ENCODE data around the gene PPOX. TPM values are rescaled to one million over a fixed set of nuclear protein-coding genes. Genes with fewer than 3 reads are reported as not detected.

The PPOX gene
- total RNA-seq, 1 donor from 2014 or later: 25.6 TPM

DNA sequence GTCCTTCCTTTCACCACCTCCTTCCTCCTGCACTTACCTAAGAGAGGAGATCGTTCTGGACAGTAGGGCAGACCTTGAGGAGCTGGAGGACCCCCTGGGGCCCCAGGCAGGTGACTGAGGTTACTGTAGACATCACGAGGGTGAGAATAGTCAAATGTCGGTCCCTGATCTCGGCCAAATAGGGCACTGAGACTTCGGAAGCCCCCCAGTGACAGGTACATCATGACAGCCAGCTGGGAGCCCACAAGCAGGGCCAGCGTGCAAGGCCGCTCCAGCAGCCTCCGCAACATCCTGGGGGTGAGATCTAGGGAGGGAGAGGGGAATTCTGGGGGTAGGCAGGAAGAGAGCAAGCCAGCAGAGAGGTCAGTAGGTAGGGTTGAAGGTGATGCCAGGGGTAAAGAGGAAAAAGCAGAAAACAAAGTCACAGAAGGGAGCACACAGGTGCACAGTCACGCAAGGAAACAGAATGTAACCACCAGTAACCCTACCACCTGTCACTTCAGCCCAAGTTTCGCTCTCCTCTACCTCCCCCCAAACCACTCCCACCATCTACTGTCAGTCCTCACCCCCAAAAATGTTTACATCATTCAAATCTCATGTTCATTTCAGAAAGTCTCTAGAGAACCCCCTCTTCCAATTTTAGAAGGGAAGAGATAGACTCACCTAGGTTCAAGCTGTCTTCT lies 9.7 kb downstream of the PPOX start:
- DNase-seq (ENCODE audit: low spot score): no peak

DNA sequence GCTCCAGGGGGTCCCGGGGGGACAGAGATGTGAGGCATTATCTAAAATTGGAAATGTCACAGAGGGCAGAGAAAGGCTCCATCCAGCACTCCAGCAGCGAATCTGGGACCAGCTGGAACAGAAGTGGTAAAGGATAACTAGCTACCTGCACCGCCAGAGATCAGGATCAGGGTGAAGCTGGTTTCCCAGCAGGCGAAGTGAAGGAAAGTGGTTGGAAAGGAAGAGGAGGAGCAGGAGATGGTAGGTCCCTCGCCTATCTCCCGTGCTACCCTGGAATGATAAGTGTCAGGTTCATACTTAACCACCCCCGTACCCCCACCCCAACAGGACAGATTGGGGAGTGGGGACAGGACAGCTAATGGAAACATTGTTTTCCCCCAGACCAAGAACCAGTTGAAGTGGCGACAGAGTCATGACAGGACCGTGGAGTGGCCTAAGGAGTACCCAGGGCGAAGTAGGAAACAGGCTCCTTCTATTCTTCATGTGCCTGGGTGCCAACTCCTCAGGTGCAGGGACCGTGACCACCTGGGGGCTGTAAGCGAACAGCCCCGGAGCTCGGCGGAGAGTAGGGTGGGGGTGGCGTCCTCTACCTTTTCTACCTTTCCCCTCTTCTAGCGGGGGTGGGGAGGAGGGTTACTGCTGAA lies 10.4 kb downstream of the PPOX start:
- no peak for DNase-seq (ENCODE audit: low spot score)

DNA sequence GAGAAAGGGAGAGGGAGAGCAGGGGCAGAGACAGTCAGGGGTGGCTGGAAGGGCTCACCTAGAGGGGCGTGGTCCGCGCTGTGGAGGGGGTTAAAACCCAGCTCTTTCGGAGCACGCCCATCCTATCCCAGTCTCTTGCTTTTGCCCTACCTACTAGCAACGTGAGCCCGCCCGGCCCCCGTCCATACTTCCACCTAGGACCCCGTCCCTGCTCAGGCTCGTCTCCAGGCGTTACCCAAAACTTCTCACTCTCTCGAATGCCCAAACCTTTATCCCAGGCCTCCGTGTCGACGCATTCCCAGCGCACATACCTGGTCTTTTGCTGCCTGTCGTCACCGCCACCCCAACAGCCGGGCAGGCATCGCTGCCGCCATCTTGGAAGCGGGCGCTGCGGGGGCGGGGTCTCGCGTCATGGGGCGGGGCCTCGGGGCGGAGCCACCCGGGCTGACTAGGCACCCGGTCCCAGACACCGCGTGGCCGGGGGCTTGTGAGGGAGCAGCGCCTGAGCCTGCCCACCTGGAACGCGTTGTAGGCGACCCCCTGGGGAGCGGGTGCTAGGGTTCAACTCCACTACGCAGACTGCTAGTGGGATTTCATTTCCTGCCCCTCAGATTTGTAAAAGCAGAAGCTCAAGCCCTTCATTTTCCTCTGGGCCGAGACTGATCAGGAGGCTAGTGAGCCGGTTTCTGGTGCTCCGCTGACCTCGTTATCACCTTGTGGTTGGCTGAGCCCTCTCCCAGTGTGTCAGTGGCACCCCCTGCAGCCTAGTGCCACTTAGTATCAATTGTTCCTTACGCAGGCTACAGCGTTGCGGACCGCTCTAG lies 11.1 kb downstream of the PPOX start, which contains the start of gene B4GALT3:
Gene B4GALT3, minus strand, starts transcription at position 396 of the 824 bp plus-strand sequence. CDS start 1,447 bp downstream, outside the sequence.
- DNase-seq (ENCODE audit: low spot score): peak; percentile 89

DNA sequence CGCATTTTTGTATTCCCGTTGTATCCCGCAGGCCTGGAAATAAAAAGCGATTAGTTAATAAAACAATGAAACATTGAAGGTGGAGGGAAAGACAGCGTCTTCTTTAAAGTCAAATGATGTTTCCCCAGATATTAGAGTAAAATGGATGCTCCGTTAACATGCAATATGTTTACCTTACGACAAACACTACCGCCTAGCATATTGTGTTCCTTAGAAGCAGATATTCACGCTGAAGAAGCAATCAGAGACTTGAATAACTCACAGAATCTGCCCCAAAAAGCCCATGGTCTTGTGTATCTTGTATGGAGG lies 11.7 kb downstream of the PPOX start:
- DNase-seq (ENCODE audit: low spot score): no peak

DNA sequence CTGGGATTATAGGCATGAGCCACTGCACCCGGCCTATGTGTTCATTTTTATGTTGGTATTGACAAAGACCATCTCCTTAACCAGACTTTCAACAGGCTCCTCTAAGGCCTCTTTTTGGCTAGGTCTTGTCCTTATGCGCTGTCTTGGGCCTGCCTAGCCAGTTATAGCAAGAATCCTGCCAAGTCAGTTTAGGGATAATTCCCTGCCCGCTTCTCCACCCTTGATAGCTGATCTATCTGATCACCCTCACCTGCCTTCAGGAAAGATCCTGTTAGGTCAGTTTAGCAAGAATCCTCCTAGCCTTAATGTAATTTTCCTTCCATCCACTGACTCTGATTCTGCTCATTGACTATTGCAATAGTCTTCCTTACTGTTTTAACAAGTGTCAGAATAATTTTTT lies 13.5 kb downstream of the PPOX start:
- DNase-seq (ENCODE audit: low spot score): no peak

DNA sequence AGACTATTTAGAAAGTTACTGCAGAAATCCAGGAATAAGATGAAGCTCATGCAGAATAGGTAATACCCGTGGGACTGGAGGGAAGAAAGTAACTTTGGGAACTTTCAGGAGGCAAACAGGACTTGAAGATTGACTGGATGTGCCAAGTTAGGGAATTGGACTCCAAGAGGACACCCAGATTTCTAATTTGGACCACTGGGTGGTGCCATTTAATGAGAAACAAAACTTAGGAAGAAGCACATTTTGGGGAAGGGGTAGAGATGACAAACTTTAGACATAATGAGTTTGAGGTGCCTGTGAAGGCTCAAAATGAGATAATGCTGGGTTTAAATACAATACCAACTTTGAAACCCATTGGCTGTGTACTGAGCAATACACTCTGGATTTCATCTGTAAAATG lies 14.4 kb downstream of the PPOX start:
- DNase-seq (ENCODE audit: low spot score): no peak

DNA sequence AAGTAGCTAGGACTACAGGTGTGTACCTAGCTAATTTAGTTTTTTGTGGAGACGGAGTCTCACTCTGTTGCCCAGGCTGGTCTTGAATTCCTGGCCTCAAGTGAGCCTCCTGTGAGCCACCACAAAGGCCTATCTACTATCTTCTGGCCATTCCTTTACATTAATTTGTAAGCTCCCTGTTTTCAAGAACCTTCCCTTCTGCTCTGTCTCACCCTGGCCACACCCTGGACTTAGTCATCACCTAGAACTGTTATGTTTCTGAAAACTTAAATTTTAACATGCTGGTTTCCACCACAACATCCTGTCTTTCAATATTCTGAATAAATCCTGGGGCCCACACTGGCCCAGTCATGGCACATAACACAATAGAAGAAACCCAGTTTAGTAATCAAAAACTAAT lies 16.0 kb downstream of the PPOX start:
- DNase-seq (ENCODE audit: low spot score): no peak

- DNase-seq (ENCODE audit: low spot score): peak; percentile 78
Measured at GRCh38 chr1:161185282-161185682, 19.1 kb downstream of the PPOX start.

DNA sequence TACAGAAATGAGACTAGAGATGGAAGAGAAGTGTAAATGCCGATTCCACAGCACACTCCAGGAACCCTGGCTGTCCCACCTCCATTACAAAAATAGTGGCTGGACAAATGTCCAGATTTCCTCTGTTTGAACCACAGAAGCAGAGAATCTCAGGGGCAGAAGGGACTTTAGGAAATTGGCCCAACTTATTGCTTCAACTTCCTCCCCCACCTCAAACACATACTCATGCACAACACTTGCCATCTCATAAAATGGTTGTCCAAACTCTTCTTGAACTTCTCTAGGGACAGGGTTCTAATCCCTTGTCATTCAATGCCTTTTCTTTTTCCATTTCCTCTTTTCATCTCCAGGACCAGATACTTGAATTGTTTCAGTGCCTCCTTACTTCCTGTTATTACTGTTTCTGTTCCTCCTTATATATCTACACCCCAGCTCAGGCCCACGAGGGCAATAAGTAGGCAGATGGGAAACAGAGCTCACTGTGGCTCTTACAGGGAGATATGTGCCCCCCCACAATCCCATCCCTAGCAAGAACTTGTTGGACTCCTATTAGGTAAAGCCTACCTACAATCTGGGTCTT lies 19.6 kb downstream of the PPOX start:
- DNase-seq (ENCODE audit: low spot score): no peak

- DNase-seq (ENCODE audit: low spot score): no peak
Measured at GRCh38 chr1:161187311-161187710, 21.1 kb downstream of the PPOX start.

- no peak for DNase-seq (ENCODE audit: low spot score)
Measured at GRCh38 chr1:161188381-161188780, 22.2 kb downstream of the PPOX start.

GRCh38 chr1:161189036-161189435 lies 22.8 kb downstream of the PPOX start:
- DNase-seq (ENCODE audit: low spot score): no peak

DNA sequence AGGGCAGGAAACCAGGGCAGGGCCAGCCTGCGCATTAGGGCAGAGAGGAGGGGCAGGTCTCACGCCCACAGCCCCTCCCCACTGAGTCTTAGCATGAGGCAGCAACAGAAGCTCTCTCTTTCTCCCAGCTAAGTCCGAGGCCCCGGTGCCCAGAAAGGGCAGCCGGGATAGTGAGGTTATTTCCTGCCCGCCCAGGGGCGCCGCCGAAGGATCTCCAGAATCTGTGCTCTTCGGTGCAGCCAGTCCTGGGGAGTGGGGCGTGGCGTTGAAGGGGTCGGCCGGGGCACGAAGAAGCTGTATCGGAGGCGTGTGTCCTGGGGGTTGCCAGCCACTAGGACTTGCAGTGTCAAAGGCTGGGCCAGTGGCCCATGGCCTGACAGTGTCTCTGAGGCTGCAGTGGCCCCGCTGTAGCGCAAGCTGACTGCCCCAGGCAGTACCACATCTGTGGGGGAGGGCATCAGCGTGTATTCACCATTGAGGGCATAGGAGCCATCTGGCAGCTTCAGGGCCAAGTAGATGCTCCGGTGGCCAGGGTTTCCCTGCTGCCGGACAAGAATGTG lies 24.8 kb downstream of the PPOX start:
- no peak for DNase-seq (ENCODE audit: low spot score)

DNA sequence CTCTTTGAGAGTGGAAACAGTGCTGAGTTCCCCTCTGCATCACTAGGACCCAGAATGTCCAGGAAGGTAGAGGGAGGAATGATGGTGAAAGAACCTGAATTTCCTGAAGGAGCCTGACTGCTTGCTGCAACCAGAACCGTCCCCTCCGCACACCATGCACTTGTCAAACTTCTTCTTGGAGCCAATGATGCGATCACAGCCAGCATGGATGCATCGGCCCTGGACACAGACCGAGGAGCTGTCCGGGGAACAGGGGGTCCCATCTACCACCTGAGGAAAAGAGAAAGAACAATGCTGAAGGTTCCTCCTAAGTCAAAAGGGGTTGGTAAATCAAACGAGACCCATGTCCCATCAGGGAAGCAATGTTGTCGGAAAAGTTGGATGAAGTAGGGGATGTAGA lies 25.7 kb downstream of the PPOX start:
- DNase-seq (ENCODE audit: low spot score): no peak

DNA sequence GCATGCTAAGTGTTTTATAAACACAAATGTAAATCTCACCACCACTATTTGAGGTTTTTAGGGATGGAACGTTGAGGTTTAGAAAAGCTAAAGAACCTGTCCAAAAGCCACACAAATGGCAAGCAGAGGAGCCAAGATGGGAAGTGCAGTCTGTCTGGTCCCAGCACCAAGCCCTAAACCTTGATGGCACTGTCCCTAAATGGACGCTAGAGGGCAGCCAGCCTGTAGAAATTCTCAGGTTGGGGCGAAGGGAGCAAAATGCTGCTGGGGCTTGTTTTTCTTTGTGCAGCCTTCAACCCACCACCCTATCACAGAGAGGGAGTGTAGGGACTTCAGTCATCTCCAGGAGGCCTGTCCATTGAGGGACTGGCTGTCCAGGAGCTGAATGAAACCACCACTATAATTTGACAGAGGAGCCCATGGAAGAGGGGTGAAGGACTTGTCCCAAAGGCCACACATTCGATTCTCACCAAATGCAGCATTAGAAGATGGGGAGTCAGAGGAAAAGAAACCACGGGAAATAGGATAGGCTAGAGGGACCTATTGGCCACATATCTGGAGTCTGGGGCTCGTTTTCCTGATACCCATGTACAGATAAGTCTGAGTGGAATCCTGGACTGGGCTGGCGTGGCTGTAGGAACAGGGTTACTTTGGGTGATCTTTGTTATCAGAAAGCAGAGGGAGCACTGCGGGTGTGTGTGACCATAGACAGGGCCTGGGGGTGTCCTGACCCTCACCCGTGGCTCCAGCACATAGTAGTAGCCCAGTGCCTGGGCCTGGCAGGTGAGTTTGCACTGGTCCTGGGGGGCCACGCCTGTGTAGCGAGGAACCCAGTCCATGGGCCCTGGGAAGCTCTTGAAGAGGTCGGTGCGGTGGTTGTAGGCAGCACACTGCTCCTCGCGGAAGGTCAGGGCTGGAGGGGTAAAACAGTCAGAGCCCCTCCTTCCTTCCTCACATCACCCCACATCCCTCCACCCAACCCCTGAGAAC lies 26.5 kb downstream of the PPOX start:
- peak; percentile 69 for DNase-seq (ENCODE audit: low spot score)

GRCh38 chr1:161193561-161194235 lies 27.5 kb downstream of the PPOX start:
- no peak for DNase-seq (ENCODE audit: low spot score)

DNA sequence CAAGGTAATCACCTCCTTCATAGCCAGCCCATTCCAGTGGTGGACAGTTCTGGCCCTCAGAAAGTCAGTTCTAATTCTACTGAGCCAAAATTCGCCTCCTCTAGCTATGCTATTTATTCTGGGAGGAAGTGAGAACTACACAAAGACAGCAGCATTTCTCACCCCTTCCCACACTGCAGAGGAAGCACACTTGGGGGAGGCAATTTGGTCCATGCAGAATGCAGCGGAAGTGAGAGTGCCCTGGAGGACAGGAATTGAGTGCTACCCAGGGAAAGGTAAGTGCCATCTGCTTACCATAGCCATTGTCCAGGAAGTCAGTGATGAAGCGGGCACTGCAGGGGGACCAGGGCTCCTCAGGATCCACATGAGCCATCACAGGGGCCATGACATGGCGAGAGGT lies 28.9 kb downstream of the PPOX start:
- no peak for DNase-seq (ENCODE audit: low spot score)

GRCh38 chr1:161196111-161196510 lies 29.9 kb downstream of the PPOX start:
- no peak for DNase-seq (ENCODE audit: low spot score)

DNA sequence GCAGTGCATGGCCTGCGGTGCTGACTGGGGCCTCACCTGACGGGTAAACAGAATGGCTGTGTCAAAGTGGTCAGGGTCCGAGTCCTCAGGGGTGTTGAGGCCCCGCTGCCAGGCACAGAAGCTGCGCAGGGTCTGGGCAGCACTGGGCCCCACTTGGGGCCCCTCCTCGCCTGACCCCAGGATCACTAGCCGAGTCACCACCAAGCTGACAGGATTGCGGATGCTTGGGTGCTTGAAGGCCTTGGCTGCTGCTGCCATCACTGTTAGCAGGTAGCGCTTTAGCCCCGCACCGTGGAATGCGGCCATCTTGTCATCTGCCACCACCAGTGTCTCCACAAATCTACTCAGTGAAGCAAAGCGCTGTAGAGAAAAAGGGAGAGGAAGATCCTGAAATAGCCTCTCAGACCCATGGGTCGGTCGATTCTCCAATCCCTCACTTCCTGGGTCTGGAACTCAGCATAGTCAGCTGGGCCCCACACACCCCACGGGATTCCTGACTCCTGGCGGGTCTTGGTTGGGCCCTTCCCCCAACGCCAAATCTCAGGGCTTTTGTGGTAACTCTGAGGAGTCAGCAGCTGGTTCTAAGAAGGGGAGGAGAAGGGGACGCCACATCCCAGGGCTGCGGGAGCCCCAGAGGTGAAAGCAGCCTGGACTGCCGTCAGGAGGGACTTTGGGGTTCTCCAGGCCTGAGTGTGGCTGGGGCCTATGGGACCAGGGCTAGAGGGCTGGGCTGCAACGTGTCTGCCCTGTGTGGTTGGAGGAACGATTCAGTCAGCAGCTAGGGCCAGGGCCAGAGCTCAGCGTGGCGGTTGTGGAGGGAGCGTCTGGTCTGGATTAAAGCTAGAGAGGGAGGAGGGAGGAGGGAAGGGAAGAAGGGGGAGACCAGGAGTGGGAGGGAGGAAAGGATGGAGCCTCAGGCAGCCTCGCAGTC lies 30.6 kb downstream of the PPOX start:
- DNase-seq (ENCODE audit: low spot score): peak; percentile 56

Data from mucosa of gallbladder (tissue), 1 donor.